Left ventricle myocardium inferior (tissue), 1 donor: Measurements from ENCODE around the gene TMEM273. TPM values are rescaled to one million over a fixed set of nuclear protein-coding genes. Genes with fewer than 3 reads are reported as not detected.

Source experiments
- DNase-seq: peaks from one replicate; pipeline ENCODE4 v3.0.0-alpha.2; 2020
- H3K27ac ChIP-seq: fragments of 200-600 bp; replicated peaks from 2 replicates; pipeline ENCODE4 v1.8.0; 2021
- H3K27me3 ChIP-seq: fragments of 200-600 bp; 2 replicates; pipeline ENCODE4 v1.8.0; 2021; ENCODE audit warnings: low read depth
- H3K36me3 ChIP-seq: fragments of 200-600 bp; 2 replicates; pipeline ENCODE4 v1.8.0; 2021
- H3K4me1 ChIP-seq: fragments of 200-600 bp; 2 replicates; pipeline ENCODE4 v1.8.0; 2021
- H3K4me3 ChIP-seq: fragments of 200-600 bp; 2 replicates; pipeline ENCODE4 v1.8.0; 2021; ENCODE audit warnings: mild to moderate bottlenecking, moderate library complexity
- H3K9me3 ChIP-seq: fragments of 200-600 bp; replicated peaks from 2 replicates; pipeline ENCODE4 v1.8.0; 2021
- intact Hi-C: fragments of 100-400 bp; cut with micrococcal nuclease; formaldehyde crosslinking; loops from one replicate; pipeline ENCODE4 v1.11.0; 2022
- total RNA-seq: library from RNA; stranded (reverse); fragmentation: NEBNext Ultra II Directional; extraction: Animal tissue kit (Norgen Biotek cat#: 25700); gene quantifications from one replicate; pipeline ENCODE4 v1.2.1, GENCODE V29; 2021
- TF ChIP-seq, protein P1 (sequence below): fragments of 200-600 bp; IDR thresholded peaks from 2 replicates; pipeline ENCODE4 v1.8.0; 2021; ENCODE audit warnings: antibody characterized with exemption, mild to moderate bottlenecking, borderline replicate concordance
- donor health status: DM: no; HTN: yes; CAD: no; lungs with severe emphysema.

The TMEM273 gene
- total RNA-seq, 1 donor from 2014 or later: 29.0 TPM

DNA sequence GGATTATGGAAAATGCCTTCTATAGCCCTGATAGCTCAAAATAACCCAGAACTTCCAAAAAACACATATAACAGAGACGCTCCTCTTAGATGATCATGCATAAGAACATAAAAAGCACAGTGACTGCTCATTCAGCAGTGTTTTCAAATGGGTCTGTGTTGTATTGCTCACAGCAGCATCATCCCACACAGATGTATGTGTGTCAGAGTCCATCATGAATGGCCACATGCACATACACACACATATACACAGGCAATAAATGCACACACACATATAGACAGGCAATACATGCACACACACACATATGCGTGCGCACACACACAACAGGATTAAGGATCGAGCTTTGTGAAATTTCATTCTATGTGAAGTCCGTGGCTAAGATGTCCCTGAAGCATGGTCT, 26.1 kb downstream of the TMEM273 start:
- intact Hi-C loops: loop anchor here (10.0 kb wide), 1 partner anchor 177 kb away; no protein-coding TSS in a partner anchor
- Histone ChIP-seq H3K4me1 (peaks cover 27% of the 10 kb centered on the region), H3K36me3 (peaks cover 24% of the 10 kb centered on the region), H3K27me3 (no peaks in the 10 kb centered on the region), H3K4me3 (no peak overlapping the region), H3K27ac (no peak overlapping the region), H3K9me3 (no peaks in the 10 kb centered on the region)
- DNase-seq: no peak
- TF ChIP-seq, protein P1, sequence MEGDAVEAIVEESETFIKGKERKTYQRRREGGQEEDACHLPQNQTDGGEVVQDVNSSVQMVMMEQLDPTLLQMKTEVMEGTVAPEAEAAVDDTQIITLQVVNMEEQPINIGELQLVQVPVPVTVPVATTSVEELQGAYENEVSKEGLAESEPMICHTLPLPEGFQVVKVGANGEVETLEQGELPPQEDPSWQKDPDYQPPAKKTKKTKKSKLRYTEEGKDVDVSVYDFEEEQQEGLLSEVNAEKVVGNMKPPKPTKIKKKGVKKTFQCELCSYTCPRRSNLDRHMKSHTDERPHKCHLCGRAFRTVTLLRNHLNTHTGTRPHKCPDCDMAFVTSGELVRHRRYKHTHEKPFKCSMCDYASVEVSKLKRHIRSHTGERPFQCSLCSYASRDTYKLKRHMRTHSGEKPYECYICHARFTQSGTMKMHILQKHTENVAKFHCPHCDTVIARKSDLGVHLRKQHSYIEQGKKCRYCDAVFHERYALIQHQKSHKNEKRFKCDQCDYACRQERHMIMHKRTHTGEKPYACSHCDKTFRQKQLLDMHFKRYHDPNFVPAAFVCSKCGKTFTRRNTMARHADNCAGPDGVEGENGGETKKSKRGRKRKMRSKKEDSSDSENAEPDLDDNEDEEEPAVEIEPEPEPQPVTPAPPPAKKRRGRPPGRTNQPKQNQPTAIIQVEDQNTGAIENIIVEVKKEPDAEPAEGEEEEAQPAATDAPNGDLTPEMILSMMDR: no peak

DNA sequence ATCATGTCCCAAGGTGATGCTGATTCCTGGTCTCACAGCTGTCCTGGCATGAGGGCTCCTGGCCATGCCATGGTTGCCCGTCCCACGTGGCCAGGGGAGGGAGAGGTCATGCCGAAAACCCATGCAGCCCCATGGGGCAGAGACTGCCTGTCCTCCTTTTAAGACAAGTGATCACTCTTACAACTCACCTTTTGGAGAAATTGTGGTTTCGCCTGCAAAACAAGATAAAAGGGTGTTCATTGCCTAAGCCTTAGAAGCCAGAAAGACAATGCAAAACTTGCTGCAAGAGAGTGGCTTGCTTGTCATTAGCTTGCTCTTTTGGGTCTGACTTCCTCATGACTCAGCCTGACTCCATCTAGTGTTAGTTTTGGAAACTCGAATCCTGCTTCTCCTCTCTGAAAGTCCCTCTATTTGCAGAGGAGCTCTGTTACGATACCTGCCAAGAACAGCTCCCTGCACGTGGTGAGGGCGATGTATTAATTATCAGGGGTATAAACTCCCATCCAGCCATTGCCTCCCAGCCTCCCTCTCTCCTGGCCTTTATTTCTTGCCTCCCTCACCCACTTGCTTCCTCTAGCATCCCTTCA, 26.7 kb downstream of the TMEM273 start:
- no peak overlapping the region for H3K4me3 ChIP-seq
- H3K27me3 ChIP-seq: no peaks in the 10 kb centered on the region
- TF ChIP-seq, protein P1: peak; percentile 63
- no peak overlapping the region for H3K27ac ChIP-seq
- H3K9me3 ChIP-seq: no peaks in the 10 kb centered on the region
- DNase-seq: no peak
- peaks cover 26% of the 10 kb centered on the region for H3K36me3 ChIP-seq
- intact Hi-C loops: loop anchor here (10.0 kb wide), 1 partner anchor 177 kb away; no protein-coding TSS in a partner anchor
- peaks cover 21% of the 10 kb centered on the region for H3K4me1 ChIP-seq

DNA sequence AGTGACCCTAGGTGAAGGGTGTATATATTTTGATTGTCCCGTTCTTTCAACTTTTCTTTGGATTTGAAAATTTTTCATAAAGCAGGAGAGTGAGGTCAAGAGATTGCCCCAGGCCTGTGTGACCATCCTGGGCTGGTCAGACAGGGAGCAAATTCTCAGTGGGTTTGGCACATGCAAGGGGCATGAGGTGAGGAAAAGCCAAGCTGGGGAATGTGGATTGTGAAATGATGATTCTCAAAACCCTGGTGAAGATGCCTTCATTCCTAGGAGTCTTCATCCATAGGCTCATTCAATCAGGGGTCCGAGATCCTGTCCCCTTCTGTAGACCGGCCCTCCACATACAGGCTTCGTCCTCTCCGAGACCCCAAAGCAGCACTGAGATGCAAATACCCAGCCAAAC, 27.4 kb downstream of the TMEM273 start:
- H3K4me1 ChIP-seq: peaks cover 15% of the 10 kb centered on the region
- peaks cover 19% of the 10 kb centered on the region for H3K36me3 ChIP-seq
- no peak overlapping the region for H3K4me3 ChIP-seq
- DNase-seq: no peak
- intact Hi-C loops: loop anchor here (10.0 kb wide), 1 partner anchor 176 kb away; no protein-coding TSS in a partner anchor
- H3K9me3 ChIP-seq: no peaks in the 10 kb centered on the region
- TF ChIP-seq, protein P1: no peak
- no peak overlapping the region for H3K27ac ChIP-seq
- H3K27me3 ChIP-seq: no peaks in the 10 kb centered on the region

DNA sequence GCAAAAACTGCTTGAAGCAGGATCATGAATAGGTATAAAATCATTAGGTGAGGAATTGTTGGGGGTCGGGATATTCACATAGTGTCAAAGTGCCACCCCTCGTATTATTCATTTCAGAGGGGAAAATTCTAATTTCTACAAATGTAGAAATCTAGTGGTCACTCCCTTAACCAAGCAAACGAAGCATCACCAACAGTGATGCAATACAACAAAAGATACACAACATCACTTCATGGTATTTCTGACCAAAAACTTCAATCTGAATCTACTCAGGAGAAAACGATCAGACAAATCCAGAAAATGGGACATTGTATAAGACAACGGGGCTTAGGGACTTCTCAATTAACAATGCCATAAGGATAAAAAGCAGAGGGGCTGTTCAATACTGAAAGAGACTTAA, 28.1 kb downstream of the TMEM273 start:
- DNase-seq: no peak
- H3K4me1 ChIP-seq: peaks cover 15% of the 10 kb centered on the region
- TF ChIP-seq, protein P1: no peak
- H3K9me3 ChIP-seq: no peaks in the 10 kb centered on the region
- no peaks in the 10 kb centered on the region for H3K27me3 ChIP-seq
- no peak overlapping the region for H3K27ac ChIP-seq
- intact Hi-C loops: loop anchor here (10.0 kb wide), 1 partner anchor 175 kb away; no protein-coding TSS in a partner anchor
- no peak overlapping the region for H3K4me3 ChIP-seq
- peaks cover 13% of the 10 kb centered on the region for H3K36me3 ChIP-seq

DNA sequence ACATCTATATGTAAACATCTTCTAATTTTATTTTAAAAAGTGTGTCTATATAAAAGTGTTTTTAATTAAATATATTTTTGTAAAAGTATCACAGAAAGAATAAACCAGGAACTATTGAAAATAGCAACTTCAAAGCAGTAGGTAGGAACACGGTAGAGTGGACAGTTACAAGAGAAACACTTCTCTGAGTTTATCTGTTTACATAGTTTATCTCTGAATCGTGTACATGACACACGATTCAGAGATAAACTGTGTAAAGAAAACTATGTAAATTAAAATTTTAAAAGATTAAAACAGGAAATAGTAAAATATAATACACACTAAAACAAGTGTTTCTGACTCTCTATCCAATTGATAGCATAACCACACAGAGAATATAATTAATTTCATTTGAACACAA, 29.3 kb downstream of the TMEM273 start:
- peaks cover 9% of the 10 kb centered on the region for H3K4me1 ChIP-seq
- H3K27ac ChIP-seq: no peak overlapping the region
- peaks cover 13% of the 10 kb centered on the region for H3K36me3 ChIP-seq
- no peak for DNase-seq
- no peaks in the 10 kb centered on the region for H3K27me3 ChIP-seq
- intact Hi-C loops: no loop called here
- no peak overlapping the region for H3K4me3 ChIP-seq
- H3K9me3 ChIP-seq: no peaks in the 10 kb centered on the region
- TF ChIP-seq, protein P1: no peak
